ENCODE data around the gene CAD. TPM values are rescaled to one million over a fixed set of nuclear protein-coding genes. Genes with fewer than 3 reads are reported as not detected.

The CAD gene
- total and polyA plus RNA-seq, 3 experiments from 2014 or later = 27.0 to 154 (median 147) TPM

Other genes starting within 250 kb of the CAD start
- 1 to 10 TPM; 2.4 to 3.0 TPM for gene MAPRE3, start 246.7 kb upstream of the CAD start, total RNA-seq
- gene MAPRE3, start 246.7 kb upstream of the CAD start, polyA plus RNA-seq = 2.0 TPM
- gene TMEM214, start 184.4 kb upstream of the CAD start, total RNA-seq = 10 to 100 TPM; 67.6 to 71.7 TPM
- gene TMEM214, start 184.4 kb upstream of the CAD start, polyA plus RNA-seq = 36.3 TPM
- gene AGBL5, start 165.7 kb upstream of the CAD start, total RNA-seq = 10 to 100 TPM; 16.0 to 17.3 TPM
- gene AGBL5, start 165.7 kb upstream of the CAD start, polyA plus RNA-seq = 11.5 TPM
- gene OST4, start 145.7 kb upstream of the CAD start, total RNA-seq = 100 to 1,000 TPM; 346 to 353 TPM
- gene OST4, start 145.7 kb upstream of the CAD start, polyA plus RNA-seq = 907 TPM
- under 1 TPM; 0.79 to 0.89 TPM for gene EMILIN1, start 138.8 kb upstream of the CAD start, total RNA-seq
- 0.85 TPM for gene EMILIN1, start 138.8 kb upstream of the CAD start, polyA plus RNA-seq
- 10 to 100 TPM; 14.5 to 17.8 TPM for gene KHK, start 130.6 kb upstream of the CAD start, total RNA-seq
- 6.5 TPM for gene KHK, start 130.6 kb upstream of the CAD start, polyA plus RNA-seq
- gene CGREF1, start 98.2 kb upstream of the CAD start, total RNA-seq = 1 to 10 TPM; 2.7 to 3.5 TPM
- 0.17 TPM for gene CGREF1, start 98.2 kb upstream of the CAD start, polyA plus RNA-seq
- gene ABHD1, start 93.6 kb upstream of the CAD start, total RNA-seq = under 1 TPM; 0.33 to 0.90 TPM
- 1.4 TPM for gene ABHD1, start 93.6 kb upstream of the CAD start, polyA plus RNA-seq
- 10 to 100 TPM; 79.5 to 80.6 TPM for gene PREB, start 82.7 kb upstream of the CAD start, total RNA-seq
- 68.6 TPM for gene PREB, start 82.7 kb upstream of the CAD start, polyA plus RNA-seq
- not detected for gene PRR30, start 78.0 kb upstream of the CAD start, total RNA-seq
- gene PRR30, start 78.0 kb upstream of the CAD start, polyA plus RNA-seq = not detected
- gene TCF23, start 68.4 kb upstream of the CAD start, total RNA-seq = not detected
- gene TCF23, start 68.4 kb upstream of the CAD start, polyA plus RNA-seq = not detected
- 100 to 1,000 TPM; 101 to 106 TPM for gene ATRAID, start 5.3 kb upstream of the CAD start, total RNA-seq
- 296 TPM for gene ATRAID, start 5.3 kb upstream of the CAD start, polyA plus RNA-seq
- gene SLC5A6, start 5.1 kb upstream of the CAD start, total RNA-seq = 100 to 1,000 TPM; 109 to 110 TPM
- gene SLC5A6, start 5.1 kb upstream of the CAD start, polyA plus RNA-seq = 21.0 TPM
- under 1 TPM; 0.33 to 0.55 TPM for gene SLC30A3, start 45.7 kb downstream of the CAD start, total RNA-seq
- gene SLC30A3, start 45.7 kb downstream of the CAD start, polyA plus RNA-seq = not detected
- not detected for gene DNAJC5G, start 58.1 kb downstream of the CAD start, total RNA-seq
- not detected for gene DNAJC5G, start 58.1 kb downstream of the CAD start, polyA plus RNA-seq
- under 1 TPM; 0.22 TPM for gene TRIM54, start 65.1 kb downstream of the CAD start, total RNA-seq
- not detected for gene TRIM54, start 65.1 kb downstream of the CAD start, polyA plus RNA-seq
- gene UCN, start 91.1 kb downstream of the CAD start, total RNA-seq = 1 to 10 TPM; 1.7 to 2.6 TPM
- gene UCN, start 91.1 kb downstream of the CAD start, polyA plus RNA-seq = 0.71 TPM
- gene MPV17, start 105.7 kb downstream of the CAD start, total RNA-seq = 10 to 100 TPM; 85.9 to 86.4 TPM
- gene MPV17, start 105.7 kb downstream of the CAD start, polyA plus RNA-seq = 118 TPM
- 10 to 100 TPM; 76.7 to 81.7 TPM for gene GTF3C2, start 139.4 kb downstream of the CAD start, total RNA-seq
- gene GTF3C2, start 139.4 kb downstream of the CAD start, polyA plus RNA-seq = 43.5 TPM
- 10 to 100 TPM; 46.6 to 47.1 TPM for gene EIF2B4, start 153.0 kb downstream of the CAD start, total RNA-seq
- gene EIF2B4, start 153.0 kb downstream of the CAD start, polyA plus RNA-seq = 32.7 TPM
- gene SNX17, start 153.2 kb downstream of the CAD start, total RNA-seq = 100 to 1,000 TPM; 122 to 130 TPM
- gene SNX17, start 153.2 kb downstream of the CAD start, polyA plus RNA-seq = 211 TPM
- 1 to 10 TPM; 9.2 to 9.9 TPM for gene ZNF513, start 163.4 kb downstream of the CAD start, total RNA-seq
- gene ZNF513, start 163.4 kb downstream of the CAD start, polyA plus RNA-seq = 4.7 TPM
- 100 to 1,000 TPM; 189 to 191 TPM for gene PPM1G, start 192.2 kb downstream of the CAD start, total RNA-seq
- gene PPM1G, start 192.2 kb downstream of the CAD start, polyA plus RNA-seq = 104 TPM
- gene NRBP1, start 211.3 kb downstream of the CAD start, total RNA-seq = 10 to 100 TPM; 77.2 to 81.0 TPM
- 128 TPM for gene NRBP1, start 211.3 kb downstream of the CAD start, polyA plus RNA-seq
- gene KRTCAP3, start 225.0 kb downstream of the CAD start, total RNA-seq = 1 to 10 TPM; 4.0 to 5.4 TPM
- gene KRTCAP3, start 225.0 kb downstream of the CAD start, polyA plus RNA-seq = 0.71 TPM

All from CD8-positive, alpha-beta memory T cell (primary cell).